Activated naive CD4-positive, alpha-beta T cell (primary cell): Measurements from ENCODE around the gene SLC8A1.

Experiments used
- DNase-seq, 4 experiments: peaks; one replicate each; lab custom pipeline; 2025; lab: John Stamatoyannopoulos, UW

Gene SLC8A1

GRCh38 chr2:40228310-40228709 is 223.6 kb downstream of the SLC8A1 start:
- DNase-seq = no peak

GRCh38 chr2:40227210-40227609 is 224.7 kb downstream of the SLC8A1 start:
- no peak for DNase-seq

- no peak for DNase-seq
Measured at GRCh38 chr2:40226637-40227036, 225.3 kb downstream of the SLC8A1 start.

GRCh38 chr2:40225670-40226210 is 226.2 kb downstream of the SLC8A1 start:
- DNase-seq = no peak

- DNase-seq = no peak
Measured at GRCh38 chr2:40224318-40224717, 227.6 kb downstream of the SLC8A1 start.

- no peak for DNase-seq
Measured at GRCh38 chr2:40220177-40220925, 231.5 kb downstream of the SLC8A1 start.

- no peak for DNase-seq
Measured at GRCh38 chr2:40219141-40219540, 232.7 kb downstream of the SLC8A1 start.

- DNase-seq = no peak
Measured at GRCh38 chr2:40218679-40219078, 233.2 kb downstream of the SLC8A1 start.

- DNase-seq = no peak
Measured at GRCh38 chr2:40213619-40214018, 238.3 kb downstream of the SLC8A1 start.

GRCh38 chr2:40213071-40213470 is 238.8 kb downstream of the SLC8A1 start:
- DNase-seq = no peak

GRCh38 chr2:40210968-40211353 is 240.9 kb downstream of the SLC8A1 start:
- no peak for DNase-seq

GRCh38 chr2:40210344-40210967 is 241.4 kb downstream of the SLC8A1 start:
- DNase-seq = no peak

- DNase-seq = no peak
Measured at GRCh38 chr2:40209761-40210160, 242.1 kb downstream of the SLC8A1 start.

GRCh38 chr2:40208463-40208862 is 243.4 kb downstream of the SLC8A1 start:
- no peak for DNase-seq

- no peak for DNase-seq
Measured at GRCh38 chr2:40204268-40204667, 247.6 kb downstream of the SLC8A1 start.

GRCh38 chr2:40202798-40203400 is 249.0 kb downstream of the SLC8A1 start:
- DNase-seq = no peak

GRCh38 chr2:40201425-40201824 is 250.5 kb downstream of the SLC8A1 start:
- DNase-seq = no peak

GRCh38 chr2:40200366-40200915 is 251.4 kb downstream of the SLC8A1 start:
- DNase-seq = no peak

- DNase-seq = no peak
Measured at GRCh38 chr2:40199771-40200170, 252.1 kb downstream of the SLC8A1 start.

GRCh38 chr2:40197121-40197520 is 254.8 kb downstream of the SLC8A1 start:
- DNase-seq = no peak

- DNase-seq = no peak
Measured at GRCh38 chr2:40193670-40194026, 258.2 kb downstream of the SLC8A1 start.

- no peak for DNase-seq
Measured at GRCh38 chr2:40192864-40193669, 258.8 kb downstream of the SLC8A1 start.
